ENCODE data around the gene PLPP1. TPM values are rescaled to one million over a fixed set of nuclear protein-coding genes. Genes with fewer than 3 reads are reported as not detected.
"Not testable (repeated sequence)": the region's sequence is repeated elsewhere in the genome, so short reads cannot be mapped to it uniquely, and the experiment has no call there.

PLPP1 gene
- total and polyA plus RNA-seq, 4 donors: 51.9 to 129 (median 60.7) TPM

DNA sequence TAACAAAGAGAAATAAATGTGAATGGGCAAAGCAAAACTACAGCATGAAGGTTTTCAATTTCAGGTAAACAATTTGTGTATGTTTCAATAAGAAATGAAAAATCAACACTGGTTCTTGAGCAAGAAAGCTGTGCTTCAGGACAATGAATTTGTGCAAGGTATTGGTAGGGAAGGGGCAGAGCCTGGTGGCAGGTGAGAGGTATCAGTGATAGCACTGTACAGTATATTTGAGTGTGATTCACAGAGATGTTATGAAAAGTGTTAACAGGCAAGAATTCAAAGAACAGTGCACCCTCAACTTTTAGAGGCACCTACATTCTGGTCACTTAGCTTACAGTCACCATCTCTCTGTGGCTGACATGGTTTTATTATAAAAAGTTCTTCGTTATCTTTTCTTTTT is 25.7 kb downstream of the PLPP1 start:
- Histone ChIP-seq H3K36me3 (ENCODE audit: control insufficient read depth in 4 of 4, insufficient read depth in 4 of 4, low read length in 4 of 4) (peaks cover 0 to 3% (median 0%) of the 10 kb centered on the region in 4 donors), H3K27me3 (ENCODE audit: control insufficient read depth in 3 of 3, insufficient read depth in 3 of 3, low read length in 2 of 3) (no peaks in the 10 kb centered on the region), H3K4me3 (no peak overlapping the region), H3K9ac (ENCODE audit: insufficient read depth in 1 of 2, low read length in 2 of 2) (no peak overlapping the region), H3K27ac (ENCODE audit: low read depth in 1 of 2, low read length in 1 of 2) (no peak overlapping the region), H3K4me1 (ENCODE audit: control insufficient read depth in 5 of 5, insufficient read depth in 5 of 5, low read length in 5 of 5) (peaks cover 1 to 36% (median 19%) of the 10 kb centered on the region in 5 donors), H3K9me3 (ENCODE audit: control insufficient read depth in 4 of 4, insufficient read depth in 3 of 4, low read length in 3 of 4) (no peaks in the 10 kb centered on the region)
- WGBS, 2 donors: 97 to 100% methylated on average over 1 of the region's 1 CpG
- ATAC-seq (ENCODE audit: insufficient read depth, low FRiP score) (no peak), DNase-seq (no peak)
- no peak for TF ChIP-seq CTCF (IDR thresholded peaks at IDR 0.05; ENCODE audit: control extremely low read depth, extremely low read depth)

GRCh38 chr5:55507574-55507973 is 27.2 kb downstream of the PLPP1 start:
- DNase-seq (no peak), ATAC-seq (ENCODE audit: insufficient read depth, low FRiP score) (no peak)
- no peak for TF ChIP-seq CTCF (IDR thresholded peaks at IDR 0.05; ENCODE audit: control extremely low read depth, extremely low read depth)
- Histone ChIP-seq H3K4me1 (ENCODE audit: control insufficient read depth in 5 of 5, insufficient read depth in 5 of 5, low read length in 5 of 5) (peaks cover 1 to 41% (median 16%) of the 10 kb centered on the region in 5 donors), H3K9me3 (ENCODE audit: control insufficient read depth in 4 of 4, insufficient read depth in 3 of 4, low read length in 3 of 4) (no peaks in the 10 kb centered on the region), H3K9ac (ENCODE audit: insufficient read depth in 1 of 2, low read length in 2 of 2) (no peak overlapping the region), H3K27me3 (ENCODE audit: control insufficient read depth in 3 of 3, insufficient read depth in 3 of 3, low read length in 2 of 3) (no peaks in the 10 kb centered on the region), H3K4me3 (no peak overlapping the region), H3K27ac (ENCODE audit: low read depth in 1 of 2, low read length in 1 of 2) (no peak overlapping the region), H3K36me3 (ENCODE audit: control insufficient read depth in 4 of 4, insufficient read depth in 4 of 4, low read length in 4 of 4) (no peaks in the 10 kb centered on the region)
- 84 to 93% methylated on average over 2 of the region's 2 CpGs for WGBS, 2 donors

GRCh38 chr5:55505711-55506110 is 29.1 kb downstream of the PLPP1 start:
- not testable (repeated sequence) for H3K4me3 ChIP-seq; H3K27ac ChIP-seq (ENCODE audit: low read depth in 1 of 2, low read length in 1 of 2); H3K27me3 ChIP-seq (ENCODE audit: control insufficient read depth in 3 of 3, insufficient read depth in 3 of 3, low read length in 2 of 3); DNase-seq; H3K36me3 ChIP-seq (ENCODE audit: control insufficient read depth in 4 of 4, insufficient read depth in 4 of 4, low read length in 4 of 4); H3K9ac ChIP-seq (ENCODE audit: insufficient read depth in 1 of 2, low read length in 2 of 2); ATAC-seq (ENCODE audit: insufficient read depth, low FRiP score); H3K9me3 ChIP-seq (ENCODE audit: control insufficient read depth in 4 of 4, insufficient read depth in 3 of 4, low read length in 3 of 4)
- WGBS, 2 donors: 93 to 97% methylated on average over 6 of the region's 6 CpGs
- H3K4me1 ChIP-seq (ENCODE audit: control insufficient read depth in 5 of 5, insufficient read depth in 5 of 5, low read length in 5 of 5): peaks cover 1 to 45% (median 18%) of the 10 kb centered on the region in 5 donors

DNA sequence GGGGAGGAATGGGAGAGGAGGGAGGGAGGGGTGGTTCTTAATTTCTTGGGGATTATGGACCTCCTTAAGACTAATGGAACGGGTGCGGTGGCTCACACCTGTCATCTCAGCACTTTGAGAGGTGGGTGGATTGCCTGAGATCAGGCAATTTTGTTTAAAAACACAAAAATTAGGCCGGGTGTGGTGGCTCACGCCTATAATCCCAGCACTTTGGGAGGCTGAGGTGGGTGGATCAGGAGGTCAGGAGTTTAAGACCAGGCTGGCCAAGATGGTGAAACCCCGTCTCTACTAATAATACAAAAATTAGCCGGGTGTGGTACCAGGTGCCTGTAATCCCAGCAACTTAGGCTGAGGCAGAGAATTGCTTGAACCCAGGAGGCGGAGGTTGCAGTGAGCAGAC is 30.8 kb downstream of the PLPP1 start:
- DNase-seq; H3K36me3 ChIP-seq (ENCODE audit: control insufficient read depth in 4 of 4, insufficient read depth in 4 of 4, low read length in 4 of 4); H3K9me3 ChIP-seq (ENCODE audit: control insufficient read depth in 4 of 4, insufficient read depth in 3 of 4, low read length in 3 of 4); ATAC-seq (ENCODE audit: insufficient read depth, low FRiP score); H3K9ac ChIP-seq (ENCODE audit: insufficient read depth in 1 of 2, low read length in 2 of 2); H3K4me3 ChIP-seq; H3K27ac ChIP-seq (ENCODE audit: low read depth in 1 of 2, low read length in 1 of 2); H3K27me3 ChIP-seq (ENCODE audit: control insufficient read depth in 3 of 3, insufficient read depth in 3 of 3, low read length in 2 of 3): not testable (repeated sequence)
- H3K4me1 ChIP-seq (ENCODE audit: control insufficient read depth in 5 of 5, insufficient read depth in 5 of 5, low read length in 5 of 5): peaks cover 0 to 42% (median 9%) of the 10 kb centered on the region in 5 donors
- 95 to 99% methylated on average over 7 of the region's 7 CpGs for WGBS, 2 donors

Measured in lung (tissue), 12 donors.